ENCODE measurements around the gene CDK17. TPM values are rescaled to one million over a fixed set of nuclear protein-coding genes. Genes with fewer than 3 reads are reported as not detected.

The CDK17 gene
- total and polyA plus RNA-seq, 9 of the 15 experiments (the other 6 are each of a cell fraction or from before 2014, with no cell fraction given): 4.8 to 39.3 (median 21.6) TPM

DNA sequence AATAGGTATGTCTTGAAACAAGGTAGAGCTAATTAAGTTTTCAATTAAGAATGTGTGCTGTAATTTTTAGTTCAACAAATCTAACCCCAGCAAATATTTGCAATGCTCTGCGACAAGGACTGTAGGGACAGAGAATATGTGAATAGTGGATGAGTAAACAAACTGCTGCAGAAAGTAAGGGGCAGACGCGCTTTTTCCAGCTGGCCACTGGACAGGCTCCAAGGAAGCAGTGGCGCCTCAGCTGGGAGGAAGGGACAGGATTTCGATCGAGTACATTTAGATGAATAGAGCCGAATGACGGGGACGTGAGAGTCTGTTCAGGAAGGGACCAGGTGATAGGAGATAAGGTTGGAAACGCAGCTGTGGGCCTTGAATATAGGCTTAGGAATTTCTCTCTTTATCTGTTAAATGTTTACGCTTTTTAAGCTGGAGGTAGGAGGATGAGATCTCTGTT lies 136.8 kb downstream of the CDK17 start (continued):
- peak; percentile 37; the same call in 1 of the 2 replicates for TF ChIP-seq CBFA2T2 (conservative IDR thresholded peaks at IDR 0.05)
- no peak for TF ChIP-seq ZNF354B (CRISPR knock-in tag; IDR thresholded peaks at IDR 0.05)
- no peak for TF ChIP-seq SMARCB1 (IDR thresholded peaks at IDR 0.05; ENCODE audit: insufficient read length, low read depth)
- no peak for TF ChIP-seq IRF2 (CRISPR knock-in tag; IDR thresholded peaks at IDR 0.05)
- no peak for TF ChIP-seq C11orf30 (IDR thresholded peaks at IDR 0.05; ENCODE audit: low read depth)
- TF ChIP-seq SIN3A (IDR thresholded peaks at IDR 0.05; ENCODE audit: borderline replicate concordance in 2 of 2, control insufficient read depth in 1 of 2, low read depth in 2 of 2, low read length in 2 of 2): no peak
- no peak for TF ChIP-seq POLR2H (tag; IDR thresholded peaks at IDR 0.05; ENCODE audit: low read depth)
- no peak for TF ChIP-seq CEBPG (CRISPR knock-in tag; IDR thresholded peaks at IDR 0.05)
- no peak for TF ChIP-seq CEBPG (tag; conservative IDR thresholded peaks at IDR 0.05 in 1 of 2, IDR thresholded peaks at IDR 0.05 in 1 of 2)

DNA sequence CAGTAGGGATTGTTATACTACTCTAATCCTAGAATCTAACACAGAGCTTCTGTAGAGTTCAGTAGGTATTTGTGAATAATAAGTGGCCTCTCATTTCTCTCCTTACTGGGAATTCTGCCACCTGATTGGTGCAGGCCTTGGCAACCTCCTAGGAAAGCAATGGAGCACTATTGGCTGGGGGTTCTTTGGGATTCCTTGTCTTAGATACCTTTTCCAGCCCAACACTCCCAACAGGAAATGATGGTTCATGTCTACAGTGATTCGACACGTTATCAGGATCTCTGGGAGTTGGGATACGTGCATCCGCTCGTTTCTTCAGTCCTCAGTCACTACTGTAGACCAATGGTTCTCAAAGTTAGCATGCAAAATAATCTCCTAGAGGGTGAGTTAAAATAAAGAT lies 138.7 kb downstream of the CDK17 start:
- intact Hi-C loops (cut with micrococcal nuclease) (no loop called here), in situ Hi-C loops (cut with MboI) (no loop called here)
- no peak for ATAC-seq
- no peak overlapping the region for H2AFZ ChIP-seq (ENCODE audit: low read depth, low read length)
- peaks cover 0 to 6% of the 10 kb centered on the region in 2 experiments; a peak in 1 of 5 replicates for H3K4me1 ChIP-seq (replicated peaks in 1 of 2; ENCODE audit: control insufficient read depth in 2 of 2, insufficient read depth in 2 of 2, low read length in 2 of 2)
- no peaks in the 10 kb centered on the region for H3K9me3 ChIP-seq (replicated peaks; ENCODE audit: control insufficient read depth, insufficient read depth, low read depth, low read length)
- no peak for FAIRE-seq
- ChIA-PET POLR2A (no interaction called here), CTCF (ENCODE audit: low intra/inter-chr PET ratio) (no interaction called here)
- no peaks in the 10 kb centered on the region for H3K9me1 ChIP-seq (ENCODE audit: control insufficient read depth, insufficient read depth, low read length)
- H3K4me3 ChIP-seq: no peak overlapping the region
- no peak for DNase-seq (ENCODE audit: extremely low read depth in 1 of 4, low spot score in 3 of 4)
- H3K79me2 ChIP-seq (ENCODE audit: control insufficient read depth, insufficient read depth, low read length): no peaks in the 10 kb centered on the region
- no TSS peak for BruUV-seq (replicated peaks)
- H4K20me1 ChIP-seq (replicated peaks; ENCODE audit: control insufficient read depth, insufficient read depth, low read length): no peaks in the 10 kb centered on the region
- H3K27ac ChIP-seq (ENCODE audit: extremely low read depth, low read depth, low read length): no peak overlapping the region
- H3K36me3 ChIP-seq (ENCODE audit: control insufficient read depth, insufficient read depth, low read length): peaks cover 20% of the 10 kb centered on the region; the same call in 1 of the 3 replicates
- H3K27me3 ChIP-seq (ENCODE audit: control insufficient read depth in 2 of 2, insufficient read depth in 2 of 2, low read length in 2 of 2): no peaks in the 10 kb centered on the region
- H3K9ac ChIP-seq (ENCODE audit: insufficient read depth in 1 of 2, low read depth in 2 of 2, low read length in 2 of 2): no peak overlapping the region
- H3K4me2 ChIP-seq (ENCODE audit: insufficient read depth, low read length): no peak overlapping the region
- WGBS (ENCODE audit: insufficient coverage, low coverage, missing lambda C conversion rate): 95% methylated on average over 5 of the region's 5 CpGs
- no peak for TF ChIP-seq ZNF280A (IDR thresholded peaks at IDR 0.05; ENCODE audit: low read depth, partially characterized antibody)
- no peak for TF ChIP-seq IRF2 (CRISPR knock-in tag; IDR thresholded peaks at IDR 0.05)
- TF ChIP-seq HMG20A (CRISPR knock-in tag; conservative IDR thresholded peaks at IDR 0.05): no peak
- TF ChIP-seq, protein P1, sequence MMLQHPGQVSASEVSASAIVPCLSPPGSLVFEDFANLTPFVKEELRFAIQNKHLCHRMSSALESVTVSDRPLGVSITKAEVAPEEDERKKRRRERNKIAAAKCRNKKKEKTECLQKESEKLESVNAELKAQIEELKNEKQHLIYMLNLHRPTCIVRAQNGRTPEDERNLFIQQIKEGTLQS (IDR thresholded peaks at IDR 0.05): no peak
- TF ChIP-seq, protein P1 (CRISPR knock-in tag; conservative IDR thresholded peaks at IDR 0.05): no peak
- no peak for TF ChIP-seq NFATC3 (IDR thresholded peaks at IDR 0.05)
- TF ChIP-seq, protein P2, sequence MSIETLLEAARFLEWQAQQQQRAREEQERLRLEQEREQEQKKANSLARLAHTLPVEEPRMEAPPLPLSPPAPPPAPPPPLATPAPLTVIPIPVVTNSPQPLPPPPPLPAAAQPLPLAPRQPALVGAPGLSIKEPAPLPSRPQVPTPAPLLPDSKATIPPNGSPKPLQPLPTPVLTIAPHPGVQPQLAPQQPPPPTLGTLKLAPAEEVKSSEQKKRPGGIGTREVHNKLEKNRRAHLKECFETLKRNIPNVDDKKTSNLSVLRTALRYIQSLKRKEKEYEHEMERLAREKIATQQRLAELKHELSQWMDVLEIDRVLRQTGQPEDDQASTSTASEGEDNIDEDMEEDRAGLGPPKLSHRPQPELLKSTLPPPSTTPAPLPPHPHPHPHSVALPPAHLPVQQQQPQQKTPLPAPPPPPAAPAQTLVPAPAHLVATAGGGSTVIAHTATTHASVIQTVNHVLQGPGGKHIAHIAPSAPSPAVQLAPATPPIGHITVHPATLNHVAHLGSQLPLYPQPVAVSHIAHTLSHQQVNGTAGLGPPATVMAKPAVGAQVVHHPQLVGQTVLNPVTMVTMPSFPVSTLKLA (conservative IDR thresholded peaks at IDR 0.05): no peak
- no peak for TF ChIP-seq KHSRP (IDR thresholded peaks at IDR 0.05)
- no peak for TF ChIP-seq HBP1 (CRISPR knock-in tag; IDR thresholded peaks at IDR 0.05)

Measured in K562 (cell line).